HTERT RPE-1 (cell line): ENCODE results near the gene ZNF286A.
"Not testable (repeated sequence)": the region's sequence is repeated elsewhere in the genome, so short reads cannot be mapped to it uniquely, and the experiment has no call there.

Experiments
- in situ Hi-C: fragments of 300-500 bp; cut with MboI; formaldehyde crosslinking; loops from 4 replicates; pipeline ENCODE4 v1.14.3; 2020; ENCODE audit warnings: low sequenced_read_pairs

The ZNF286A gene

GRCh38 chr17:15699413-15699924 is at the start of gene ZNF286A:
Gene ZNF286A (plus strand): TSS chr17:15699752. CDS start chr17:15700330, 578 bp downstream.
- in situ Hi-C loops = not testable (repeated sequence)

- in situ Hi-C loops = no loop called here
Measured at GRCh38 chr17:15649861-15650421, 49.6 kb upstream of the ZNF286A start.

DNA sequence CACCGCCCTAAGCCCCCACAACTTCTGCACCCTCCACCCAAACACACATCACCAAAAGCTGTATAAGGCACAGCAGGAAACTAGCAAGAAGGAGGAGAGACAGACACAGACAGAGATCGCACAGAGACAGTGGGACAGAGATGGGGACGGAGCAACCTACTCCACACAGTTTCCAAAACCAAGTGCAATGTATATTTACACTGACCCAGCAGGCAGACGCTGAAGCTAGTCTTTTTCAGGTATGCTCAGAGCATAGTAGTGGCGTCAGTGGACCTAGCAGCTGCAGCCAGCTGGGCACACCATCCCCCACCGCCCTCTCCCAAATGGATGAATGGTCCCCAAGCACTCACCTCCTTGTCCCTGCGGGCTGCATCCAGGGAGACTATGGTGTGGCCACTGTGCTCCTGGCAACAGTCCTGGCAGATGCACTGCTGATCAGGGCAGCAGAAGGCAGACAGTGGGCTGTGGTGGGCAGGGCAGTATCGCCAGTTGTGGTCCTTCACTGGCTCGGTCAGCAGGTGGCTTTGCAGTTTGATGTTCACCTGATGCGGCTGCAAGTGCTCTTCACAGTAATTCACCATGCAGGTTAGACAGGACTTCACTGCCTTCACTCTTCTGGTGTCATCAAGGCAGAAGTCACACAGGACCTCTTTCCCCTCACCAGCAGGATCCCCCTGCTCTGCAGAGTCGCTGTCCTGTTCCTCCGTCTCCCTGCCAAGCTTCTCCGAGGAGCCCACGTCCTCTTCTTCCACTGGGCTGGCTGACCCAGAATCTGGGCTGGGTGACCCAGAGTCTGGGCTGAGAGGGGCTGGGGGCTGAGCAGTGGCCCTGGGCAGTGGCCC is 48.6 kb upstream of the ZNF286A start:
- in situ Hi-C loops = no loop called here

GRCh38 chr17:15651583-15652110 is 47.9 kb upstream of the ZNF286A start:
- in situ Hi-C loops = no loop called here

DNA sequence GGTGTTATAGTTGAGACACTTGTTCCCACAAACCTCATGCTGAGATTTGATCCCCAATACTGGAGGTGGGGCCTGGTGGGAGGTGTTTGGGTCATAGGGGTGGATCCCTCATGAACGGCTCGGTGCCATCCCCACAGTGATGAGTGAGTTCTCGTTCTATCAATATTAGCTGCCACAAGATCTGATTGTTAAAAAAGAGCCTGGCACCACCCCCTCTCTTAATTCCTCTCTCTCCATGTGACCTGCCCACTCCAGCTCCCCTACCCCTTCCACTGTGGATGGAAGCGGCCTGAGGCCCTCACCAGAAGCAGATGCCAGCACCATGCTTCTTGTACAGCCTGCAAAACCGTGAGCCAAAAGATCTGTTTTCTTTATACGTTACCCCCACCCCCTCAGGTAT is 46.6 kb upstream of the ZNF286A start:
- in situ Hi-C loops = no loop called here

- in situ Hi-C loops = not testable (repeated sequence)
Measured at GRCh38 chr17:15654401-15654800, 45.2 kb upstream of the ZNF286A start.

GRCh38 chr17:15654886-15655561 is 44.5 kb upstream of the ZNF286A start:
- in situ Hi-C loops = no loop called here

DNA sequence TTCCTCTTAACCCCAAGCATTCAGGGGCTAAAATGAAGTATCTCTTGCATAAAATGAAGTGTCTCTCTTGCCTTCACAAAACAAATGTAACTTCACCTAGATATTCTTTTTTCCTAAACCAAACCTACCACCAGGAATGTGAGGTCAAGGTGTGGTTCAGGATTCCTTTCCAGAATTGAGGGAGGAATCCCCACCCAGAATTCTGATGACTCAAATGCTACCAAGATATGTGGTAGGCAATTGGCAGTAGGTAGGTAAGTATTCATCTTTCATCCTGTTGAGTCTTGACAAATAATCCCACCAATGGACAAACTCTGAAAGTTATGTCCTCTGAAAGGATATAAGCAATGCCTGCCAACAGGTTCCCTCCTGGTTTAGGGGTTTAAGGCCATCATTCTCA is 41.7 kb upstream of the ZNF286A start:
- in situ Hi-C loops = no loop called here

GRCh38 chr17:15658296-15658695 is 41.3 kb upstream of the ZNF286A start:
- in situ Hi-C loops = no loop called here

DNA sequence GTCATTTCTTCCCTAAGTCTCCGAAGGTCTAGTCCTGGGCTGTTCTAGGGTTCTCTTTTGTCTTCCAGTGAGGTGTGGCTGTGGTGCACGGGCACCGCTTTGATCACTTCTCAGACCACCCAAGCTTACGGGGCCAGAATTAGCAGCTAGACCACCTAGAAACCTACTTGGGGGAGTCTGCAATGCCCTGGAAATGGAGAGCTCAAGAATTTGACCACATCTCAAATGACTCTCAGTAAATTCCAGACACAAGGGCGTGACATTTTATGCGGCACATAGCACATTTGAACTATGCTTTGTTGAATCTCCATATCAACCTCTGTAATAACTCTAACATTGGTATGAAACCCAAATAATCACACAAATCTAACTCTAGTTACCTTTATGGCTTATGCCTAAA is 40.3 kb upstream of the ZNF286A start:
- in situ Hi-C loops = no loop called here

GRCh38 chr17:15659663-15660062 is 39.9 kb upstream of the ZNF286A start:
- in situ Hi-C loops = no loop called here

GRCh38 chr17:15660077-15660476 is 39.5 kb upstream of the ZNF286A start:
- in situ Hi-C loops = no loop called here

GRCh38 chr17:15662681-15663080 is 36.9 kb upstream of the ZNF286A start:
- in situ Hi-C loops = no loop called here

- in situ Hi-C loops = no loop called here
Measured at GRCh38 chr17:15663176-15663575, 36.4 kb upstream of the ZNF286A start.

DNA sequence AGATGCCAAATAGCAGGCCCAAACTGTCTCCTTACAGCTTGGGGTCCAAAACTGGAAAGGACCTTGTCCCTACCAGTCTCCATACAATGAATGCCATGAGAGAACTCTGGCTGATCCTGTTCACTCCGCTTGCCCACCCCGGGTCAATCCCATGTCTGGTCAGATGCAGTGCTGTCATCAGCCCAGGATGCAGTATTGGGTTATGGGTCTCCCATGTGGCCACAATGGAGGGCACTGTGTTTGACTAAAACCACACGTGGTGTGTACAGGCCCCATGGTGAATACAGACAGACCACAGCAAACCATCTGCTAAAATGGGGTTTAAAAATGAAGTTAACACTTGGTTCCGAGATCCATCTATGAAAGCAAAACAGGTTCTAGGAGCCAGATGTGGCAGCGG is 35.9 kb upstream of the ZNF286A start:
- in situ Hi-C loops = no loop called here

- in situ Hi-C loops = not testable (repeated sequence)
Measured at GRCh38 chr17:15669526-15669925, 30.0 kb upstream of the ZNF286A start.

DNA sequence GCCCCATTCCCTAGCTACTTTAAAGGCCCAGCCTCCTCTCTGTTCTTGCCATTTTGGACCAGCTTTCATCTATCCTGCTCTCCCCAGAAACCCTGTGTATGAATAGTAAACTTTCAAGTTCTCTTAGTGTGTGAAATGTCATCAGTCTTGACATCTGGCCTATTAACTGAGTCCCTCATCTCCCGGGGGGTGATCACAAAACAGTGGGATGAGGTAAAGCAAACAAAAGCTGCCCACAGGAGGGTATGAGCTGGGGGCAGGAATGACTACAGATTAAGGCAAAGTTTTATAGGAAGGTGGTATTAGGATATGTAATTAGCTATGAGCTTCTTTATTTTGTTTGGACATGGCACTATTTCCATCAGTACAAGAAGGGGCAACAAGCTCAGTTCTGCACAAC is 24.9 kb upstream of the ZNF286A start:
- in situ Hi-C loops = not testable (repeated sequence)

- in situ Hi-C loops = not testable (repeated sequence)
Measured at GRCh38 chr17:15675991-15676390, 23.6 kb upstream of the ZNF286A start.

GRCh38 chr17:15683135-15683534 is 16.4 kb upstream of the ZNF286A start:
- in situ Hi-C loops = not testable (repeated sequence)

- in situ Hi-C loops = not testable (repeated sequence)
Measured at GRCh38 chr17:15683824-15684478, 15.6 kb upstream of the ZNF286A start, which contains the start of gene TRIM16. Gene TRIM16 (minus strand): TSS chr17:15684311. CDS start chr17:15651609, 32,702 bp downstream.

- in situ Hi-C loops = not testable (repeated sequence)
Measured at GRCh38 chr17:15687494-15687893, 12.1 kb upstream of the ZNF286A start.
